Right lobe of liver (tissue), 4 donors: ENCODE data around the gene MYO1C.

Experiments
- CTCF ChIP-seq, 4 donors: fragments of 200-600 bp in 3 of 4; fragments of 450-650 bp in 1 of 4; IDR thresholded peaks; one replicate each; pipeline versions ENCODE4 v1.5.1 to v1.8.0; 2016 to 2022; ENCODE audit warnings: antibody characterized with exemption in 4 of 4, mild to moderate bottlenecking in 2 of 4
- POLR2A ChIP-seq: fragments of 450-650 bp; IDR thresholded peaks from one replicate; pipeline ENCODE4 v1.6.1; 2017; ENCODE audit warnings: antibody characterized with exemption, mild to moderate bottlenecking
- donor health status: DM: no; HTN: no; CAD: no.
- donor health status: DM: no; HTN: no; CAD: no.
- donor health status: DM: no; HTN: yes; CAD: no.

GRCh38 chr17:1509290-1509881 lies 16.9 kb upstream of the MYO1C start:
- TF ChIP-seq CTCF (IDR thresholded peaks at IDR 0.05) (no peak), POLR2A (no peak)
